Natural killer cell treated with Interleukin-12 subunit alpha and Interleukin-12 subunit beta and Interleukin-15 and Interleukin-18, amount 100 ng/mL, for 72 hours (primary cell): ENCODE data around the gene FREY1. TPM values are rescaled to one million over a fixed set of nuclear protein-coding genes. Genes with fewer than 3 reads are reported as not detected.

Source experiments
- ATAC-seq, 2 donors: fragments of 150-1000 bp; cut with Tn5 transposase in 1 of 2; sonication (Bioruptor Pico), chemical (Tn5 transposase) in 1 of 2; 2 replicates each; pipeline ENCODE4 v1.10.0; 2021
- DNase-seq: peaks from one replicate; pipeline ENCODE4 v3.0.0; 2022; ENCODE audit warnings: low spot score
- H3K27ac Mint-ChIP-seq, 2 donors: 1 replicate in 1 of 2; 2 replicates in 1 of 2; pipeline ENCODE4 v1.8.0; 2022; ENCODE audit warnings: mixed read lengths in 2 of 2, mild to moderate bottlenecking in 1 of 2, moderate library complexity in 1 of 2
- H3K27me3 Mint-ChIP-seq, 2 donors: 1 replicate in 1 of 2; 2 replicates in 1 of 2; pipeline ENCODE4 v1.8.0; 2022; ENCODE audit warnings: mixed read lengths in 2 of 2
- H3K36me3 Mint-ChIP-seq: one replicate; pipeline ENCODE4 v1.8.0; 2022; ENCODE audit warnings: mixed read lengths
- H3K4me1 Mint-ChIP-seq, 2 donors: 1 replicate in 1 of 2; 2 replicates in 1 of 2; pipeline ENCODE4 v1.8.0; 2022; ENCODE audit warnings: low read depth in 2 of 2, mixed read lengths in 2 of 2, mild to moderate bottlenecking in 1 of 2
- H3K4me3 Mint-ChIP-seq: one replicate; pipeline ENCODE4 v1.8.0; 2022; ENCODE audit warnings: mixed read lengths
- H3K9me3 Mint-ChIP-seq: 2 replicates; pipeline ENCODE4 v1.8.0; 2022; ENCODE audit warnings: mixed read lengths
- total RNA-seq, 2 donors: library from RNA; stranded (reverse); gene quantifications; one replicate each; pipeline ENCODE4 v1.2.3, GENCODE V29; 2022

The FREY1 gene
- total RNA-seq, 2 donors from 2014 or later = 4.2 to 4.9 TPM

DNA sequence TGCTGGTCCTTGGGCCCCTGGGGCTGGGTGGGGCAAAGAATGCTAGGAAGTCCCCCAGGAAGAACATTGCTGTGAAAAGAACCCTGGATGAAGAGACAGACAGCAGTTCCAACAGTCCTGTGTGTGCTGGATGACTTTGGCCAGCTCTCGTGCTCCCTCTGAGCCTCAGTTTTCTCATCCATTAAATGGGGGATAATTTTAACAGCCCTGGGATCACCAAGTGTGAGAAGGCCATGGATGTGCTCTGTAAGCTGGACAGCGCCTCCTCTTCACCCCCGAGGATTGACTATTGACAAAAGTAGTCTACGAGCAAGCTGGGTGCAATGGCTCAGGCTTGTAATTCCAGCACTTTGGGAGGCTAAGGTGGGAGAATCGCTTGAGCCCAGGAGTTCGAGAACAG is 17.9 kb upstream of the FREY1 start:
- H3K4me1 Mint-ChIP-seq = peaks cover 9 to 22% of the 10 kb centered on the region in 2 donors
- peaks cover 7 to 10% of the 10 kb centered on the region in 2 donors for H3K27me3 Mint-ChIP-seq
- H3K27ac Mint-ChIP-seq = no peak overlapping the region
- no peak overlapping the region for H3K4me3 Mint-ChIP-seq
- DNase-seq (no peak), ATAC-seq (no peak)
- H3K36me3 Mint-ChIP-seq = no peaks in the 10 kb centered on the region
- H3K9me3 Mint-ChIP-seq = no peaks in the 10 kb centered on the region

DNA sequence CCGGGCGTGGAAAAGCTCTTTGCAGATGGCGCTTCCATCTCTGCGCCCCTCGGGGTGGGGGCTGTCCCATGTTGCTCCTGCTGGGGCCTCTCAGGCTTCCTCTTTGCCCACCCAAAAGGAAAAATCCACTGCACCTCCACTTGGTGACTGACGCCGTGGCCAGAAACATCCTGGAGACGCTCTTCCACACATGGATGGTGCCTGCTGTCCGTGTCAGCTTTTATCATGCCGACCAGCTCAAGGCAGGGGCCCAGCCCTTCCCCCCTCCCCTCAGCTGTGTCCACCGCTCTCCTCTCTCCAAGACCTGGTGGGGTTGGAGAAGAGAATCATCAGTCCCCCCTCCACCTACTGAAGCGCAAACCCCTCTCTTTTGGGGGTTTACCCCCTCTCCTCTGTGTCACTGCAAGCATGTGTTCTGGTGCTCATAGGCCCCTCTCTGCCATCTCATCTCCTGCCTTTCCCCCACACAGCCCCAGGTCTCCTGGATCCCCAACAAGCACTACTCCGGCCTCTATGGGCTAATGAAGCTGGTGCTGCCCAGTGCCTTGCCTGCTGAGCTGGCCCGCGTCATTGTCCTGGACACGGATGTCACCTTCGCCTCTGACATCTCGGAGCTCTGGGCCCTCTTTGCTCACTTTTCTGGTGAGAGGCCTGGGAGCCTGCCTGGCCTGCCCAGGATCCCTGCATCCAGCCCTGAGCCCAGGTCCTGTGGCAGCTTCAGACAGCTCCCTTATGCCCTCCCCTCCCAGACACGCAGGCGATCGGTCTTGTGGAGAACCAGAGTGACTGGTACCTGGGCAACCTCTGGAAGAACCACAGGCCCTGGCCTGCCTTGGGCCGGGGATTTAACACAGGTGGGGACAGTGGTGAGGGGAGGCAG is 17.2 kb upstream of the FREY1 start:
- DNase-seq = no peak
- H3K27me3 Mint-ChIP-seq = peaks cover 7 to 10% of the 10 kb centered on the region in 2 donors
- peak overlapping the region; percentile 21 for H3K4me3 Mint-ChIP-seq
- no peak overlapping the region for H3K27ac Mint-ChIP-seq
- no peaks in the 10 kb centered on the region for H3K36me3 Mint-ChIP-seq
- H3K4me1 Mint-ChIP-seq = peaks cover 6 to 18% of the 10 kb centered on the region in 2 donors
- H3K9me3 Mint-ChIP-seq = no peaks in the 10 kb centered on the region
- ATAC-seq = no peak

DNA sequence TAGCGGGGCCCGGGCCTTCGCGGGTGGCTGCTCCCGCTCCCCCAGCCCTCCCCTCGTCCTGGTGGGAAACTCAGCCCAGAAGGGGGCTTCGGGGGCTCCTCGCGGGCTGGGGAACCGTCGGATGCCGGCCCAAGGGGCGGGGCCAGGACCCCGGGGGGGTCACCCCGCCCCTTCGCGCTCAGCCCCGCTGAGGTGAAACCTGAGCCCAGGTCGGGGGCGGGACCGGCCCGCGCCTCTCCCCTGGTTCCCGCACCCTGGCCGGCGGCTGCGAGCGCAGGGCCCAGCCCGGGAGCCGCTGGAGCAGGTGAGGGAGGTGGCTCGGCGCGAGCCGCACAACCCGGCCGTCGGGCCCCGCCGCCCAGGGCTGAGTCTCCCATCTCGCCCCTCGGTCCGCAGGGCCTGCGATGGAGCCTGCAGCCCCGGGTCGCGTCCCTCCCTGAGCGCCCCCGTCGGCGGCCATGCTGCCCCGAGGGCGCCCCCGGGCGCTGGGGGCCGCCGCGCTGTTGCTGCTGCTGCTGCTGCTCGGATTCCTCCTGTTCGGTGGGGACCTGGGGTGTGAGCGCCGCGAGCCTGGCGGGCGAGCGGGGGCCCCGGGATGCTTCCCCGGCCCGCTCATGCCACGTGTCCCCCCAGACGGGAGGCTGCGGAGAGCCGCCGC is 15.5 kb upstream of the FREY1 start, which contains the start of gene LARGE2:
Gene LARGE2 (plus strand): TSS at position 232 of the 658 bp plus-strand sequence. CDS start 227 bp downstream, at position 459.
- peaks cover 8 to 25% of the 10 kb centered on the region in 2 donors for H3K4me1 Mint-ChIP-seq
- peak within 1 kb of the TSS in 1 of 2 donors; percentile 68 for H3K27ac Mint-ChIP-seq
- H3K9me3 Mint-ChIP-seq = no peaks in the 10 kb centered on the region
- H3K27me3 Mint-ChIP-seq = peaks cover 7 to 10% of the 10 kb centered on the region in 2 donors
- DNase-seq (no peak), ATAC-seq (no peak)
- H3K36me3 Mint-ChIP-seq = no peaks in the 10 kb centered on the region
- H3K4me3 Mint-ChIP-seq = peak within 1 kb of the TSS; percentile 65

DNA sequence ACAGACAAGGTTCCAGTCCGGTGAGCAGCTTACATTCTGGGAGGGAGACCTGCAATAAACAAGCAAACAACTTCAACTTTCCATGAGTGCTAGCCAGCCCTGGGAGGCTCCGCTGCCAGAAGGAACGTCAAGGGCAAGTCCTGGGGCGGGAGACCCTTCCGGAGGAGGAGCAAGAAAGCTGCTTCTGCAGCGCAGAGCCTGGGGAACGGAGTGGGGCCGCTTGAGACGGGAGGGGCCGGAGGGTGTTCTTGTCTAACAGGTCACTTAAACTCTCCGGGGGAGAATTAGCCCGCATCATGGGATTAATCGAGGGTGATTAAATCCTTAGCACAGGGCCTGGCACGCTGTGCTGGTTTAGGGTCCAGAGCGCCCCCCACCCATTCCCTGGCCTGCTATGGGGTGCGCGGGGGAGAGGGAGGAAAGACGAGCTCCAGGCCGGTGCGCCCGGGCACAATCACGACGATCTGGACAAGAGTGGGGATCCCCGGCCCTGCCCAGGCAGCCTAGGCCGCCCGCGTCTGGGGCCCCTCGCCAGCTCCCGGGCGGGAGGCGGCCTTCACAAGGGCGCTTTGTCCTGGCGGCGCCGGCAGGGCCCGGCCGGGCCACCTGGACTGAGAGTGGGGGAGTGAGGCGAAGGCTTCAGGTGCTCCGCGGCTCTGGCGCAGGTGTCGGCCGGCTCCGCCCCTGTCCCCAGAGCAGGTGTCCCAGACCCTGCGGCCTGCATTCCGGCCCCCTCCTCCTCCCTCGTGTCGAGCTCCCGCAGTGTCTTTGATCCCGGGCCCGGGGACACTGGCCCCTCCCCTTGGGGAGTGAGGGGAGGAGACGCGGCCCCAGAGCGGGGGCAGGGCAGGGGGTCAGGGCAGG is 14.7 kb upstream of the FREY1 start:
- Mint-ChIP-seq H3K36me3 (no peaks in the 10 kb centered on the region), H3K27ac (peak overlapping the region in 1 of 2 donors; percentile 68), H3K9me3 (no peaks in the 10 kb centered on the region), H3K4me1 (peaks cover 4 to 24% of the 10 kb centered on the region in 2 donors), H3K27me3 (peaks cover 7 to 10% of the 10 kb centered on the region in 2 donors), H3K4me3 (peak overlapping the region; percentile 55)
- DNase-seq = peak; percentile 35
- ATAC-seq = no peak

DNA sequence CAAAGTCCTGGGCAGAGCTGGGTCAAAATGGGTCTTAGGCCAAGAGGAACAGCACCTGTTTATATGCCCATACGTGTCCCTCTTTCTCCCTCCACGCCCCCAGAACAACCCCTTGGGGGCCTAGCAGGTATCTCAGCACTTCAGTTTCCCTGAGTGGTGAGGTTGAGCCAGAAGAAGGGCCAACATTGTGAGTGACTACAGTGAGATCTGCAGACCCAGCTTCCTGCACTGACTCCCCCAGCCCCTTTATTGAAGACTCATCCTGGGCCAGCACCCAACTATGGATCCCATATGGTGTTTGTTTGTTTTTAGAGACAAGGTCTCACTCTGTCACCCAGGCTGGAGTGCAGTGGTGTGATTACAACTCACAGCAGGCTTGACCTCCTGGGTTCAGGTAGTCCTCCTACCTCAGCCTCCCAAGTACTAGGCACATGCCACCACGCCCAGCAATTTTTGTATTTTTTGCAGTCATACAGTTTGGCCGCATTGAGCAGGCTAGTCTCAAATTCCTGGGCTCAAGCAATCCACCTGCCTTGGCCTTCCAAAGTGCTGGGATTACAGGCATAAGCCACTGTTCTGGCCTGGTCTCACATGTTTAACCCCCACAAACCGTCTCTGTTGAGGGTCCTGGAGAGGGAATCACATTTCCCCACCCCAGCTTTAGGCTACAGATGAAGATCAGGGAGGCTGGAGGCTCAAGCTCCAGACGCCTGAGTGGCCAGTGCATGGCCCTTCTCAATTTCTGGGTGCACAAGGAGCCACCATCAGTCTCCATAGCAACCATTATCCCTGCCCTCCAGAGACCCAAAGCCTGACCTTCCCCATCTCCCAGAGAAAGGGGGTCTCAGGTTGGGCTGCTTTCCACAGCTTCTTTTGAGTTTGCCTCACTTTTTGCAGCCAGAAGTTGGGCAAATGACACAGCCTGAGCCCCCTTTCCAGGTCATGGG is 13.7 kb upstream of the FREY1 start:
- H3K27me3 Mint-ChIP-seq = peaks cover 7 to 10% of the 10 kb centered on the region in 2 donors
- no peaks in the 10 kb centered on the region for H3K36me3 Mint-ChIP-seq
- H3K9me3 Mint-ChIP-seq = no peaks in the 10 kb centered on the region
- peak overlapping the region in 1 of 2 donors; percentile 68 for H3K27ac Mint-ChIP-seq
- peak overlapping the region; percentile 55 for H3K4me3 Mint-ChIP-seq
- H3K4me1 Mint-ChIP-seq = peaks cover 11 to 32% of the 10 kb centered on the region in 2 donors
- ATAC-seq (no peak), DNase-seq (peak; percentile 28)

DNA sequence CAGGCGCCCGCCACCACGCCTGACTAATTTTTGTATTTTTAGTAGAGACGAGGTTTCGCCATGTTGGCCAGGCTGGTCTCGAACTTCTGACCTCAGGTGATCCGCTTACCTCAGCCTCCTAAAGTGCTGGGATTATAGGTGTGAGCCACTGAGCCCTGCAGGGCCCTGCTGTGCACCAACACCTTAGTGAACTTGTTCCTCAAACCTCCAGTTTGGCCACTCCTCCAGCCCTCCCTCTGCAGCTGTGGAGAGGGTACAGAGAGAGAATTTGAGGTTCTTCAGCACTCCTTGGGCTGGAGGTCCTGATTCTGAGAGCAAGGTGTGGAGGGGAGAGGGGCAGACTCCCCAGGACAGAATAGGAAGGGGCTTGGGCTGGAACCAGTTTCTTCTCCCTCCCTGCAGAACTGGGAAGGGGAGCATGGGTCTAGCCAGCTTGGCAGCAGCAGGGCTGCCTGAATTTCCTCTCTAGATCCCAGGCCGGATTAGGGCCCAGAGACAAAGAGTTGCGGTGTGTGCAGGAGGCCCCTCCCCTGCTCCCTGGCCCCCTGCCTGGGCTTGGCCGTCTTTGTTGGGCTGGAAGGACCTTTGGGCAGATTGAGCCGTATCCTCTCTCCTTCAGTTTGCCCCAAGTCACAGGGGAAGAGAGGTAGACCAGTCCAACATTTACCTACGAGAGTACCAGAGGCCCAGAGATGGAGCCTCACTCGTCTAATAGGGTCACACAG is 12.9 kb upstream of the FREY1 start:
- H3K4me3 Mint-ChIP-seq = peak overlapping the region; percentile 98
- H3K27me3 Mint-ChIP-seq = peaks cover 7 to 10% of the 10 kb centered on the region in 2 donors
- ATAC-seq = no peak
- H3K36me3 Mint-ChIP-seq = no peaks in the 10 kb centered on the region
- no peaks in the 10 kb centered on the region for H3K9me3 Mint-ChIP-seq
- peaks cover 11 to 35% of the 10 kb centered on the region in 2 donors for H3K4me1 Mint-ChIP-seq
- H3K27ac Mint-ChIP-seq = no peak overlapping the region
- DNase-seq = peak; percentile 49

DNA sequence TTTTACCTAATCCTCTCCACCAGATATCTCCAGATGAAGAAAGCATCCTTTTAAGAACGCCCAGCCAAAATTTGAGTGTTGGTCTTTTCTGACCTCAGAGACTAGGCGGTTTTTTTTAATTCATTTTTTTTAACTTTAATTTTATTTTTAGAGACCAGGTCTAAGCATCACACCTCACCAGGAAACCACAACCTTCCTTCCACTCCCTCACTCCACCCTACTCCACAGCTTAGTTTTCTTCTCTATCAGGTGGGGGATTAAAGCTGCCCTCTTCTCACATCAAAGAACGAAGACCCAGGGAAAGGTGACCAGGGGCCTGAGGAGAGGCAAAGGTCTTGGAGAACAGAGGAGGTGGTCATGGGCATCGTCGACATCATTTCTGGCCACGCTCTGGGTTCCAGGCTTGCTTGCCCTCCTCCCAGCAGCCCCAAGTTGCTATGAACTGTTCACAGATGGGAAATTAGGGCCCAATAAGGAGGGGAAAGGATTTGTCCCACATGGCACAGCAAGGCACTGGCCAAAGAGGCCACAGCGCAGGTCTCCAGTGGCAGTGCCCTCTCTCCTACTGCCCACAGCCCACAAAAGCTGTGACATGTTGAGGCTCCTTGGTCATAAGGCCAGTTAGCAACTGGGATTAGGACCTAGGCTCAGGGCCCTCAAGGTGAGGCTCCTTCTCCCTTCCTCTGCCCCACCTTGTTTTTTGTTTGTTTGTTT is 12.0 kb upstream of the FREY1 start:
- Mint-ChIP-seq H3K36me3 (no peaks in the 10 kb centered on the region), H3K27me3 (peaks cover 2 to 6% of the 10 kb centered on the region in 2 donors), H3K4me1 (peaks cover 11 to 31% of the 10 kb centered on the region in 2 donors), H3K27ac (peak overlapping the region; percentile 88 to 97), H3K4me3 (peak overlapping the region; percentile 98), H3K9me3 (no peaks in the 10 kb centered on the region)
- DNase-seq = peak; percentile 23
- no peak for ATAC-seq

DNA sequence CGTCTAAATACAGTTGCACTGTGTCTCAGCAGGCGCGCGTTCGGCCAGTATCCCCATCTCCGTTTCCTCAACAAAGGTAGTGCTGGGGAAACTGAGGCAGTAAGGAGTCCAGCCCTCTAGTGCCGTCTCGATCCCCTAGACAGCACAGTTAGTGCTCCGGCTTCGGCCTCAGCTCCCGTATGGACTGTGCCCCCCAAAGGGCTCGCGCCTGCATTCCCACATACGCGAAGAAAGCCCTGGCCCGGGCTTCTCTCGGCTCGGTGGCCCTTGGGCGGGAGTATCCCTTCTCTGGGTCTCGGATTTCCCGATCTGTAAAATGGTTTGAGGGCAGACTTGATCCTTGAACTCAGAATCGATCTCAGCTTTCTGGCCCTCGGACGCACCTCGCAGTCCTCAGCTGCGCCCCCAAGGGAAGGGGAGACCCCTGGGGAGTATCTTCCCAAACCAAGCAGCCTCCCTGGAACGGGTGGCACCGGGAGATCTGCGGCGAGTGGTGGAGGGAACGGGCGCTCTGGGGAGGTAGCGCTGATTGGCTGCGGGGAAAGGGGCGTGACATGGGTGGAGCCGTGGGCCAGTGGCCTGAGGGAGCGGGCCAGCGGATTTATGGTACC is 11.4 kb upstream of the FREY1 start:
- Mint-ChIP-seq H3K27ac (peak overlapping the region; percentile 88 to 97), H3K36me3 (no peaks in the 10 kb centered on the region), H3K27me3 (peaks cover 0 to 6% of the 10 kb centered on the region in 2 donors), H3K4me3 (peak overlapping the region; percentile 98), H3K4me1 (peaks cover 11 to 33% of the 10 kb centered on the region in 2 donors), H3K9me3 (no peaks in the 10 kb centered on the region)
- peak; percentile 60 to 72 for ATAC-seq
- DNase-seq = peak; percentile 86

DNA sequence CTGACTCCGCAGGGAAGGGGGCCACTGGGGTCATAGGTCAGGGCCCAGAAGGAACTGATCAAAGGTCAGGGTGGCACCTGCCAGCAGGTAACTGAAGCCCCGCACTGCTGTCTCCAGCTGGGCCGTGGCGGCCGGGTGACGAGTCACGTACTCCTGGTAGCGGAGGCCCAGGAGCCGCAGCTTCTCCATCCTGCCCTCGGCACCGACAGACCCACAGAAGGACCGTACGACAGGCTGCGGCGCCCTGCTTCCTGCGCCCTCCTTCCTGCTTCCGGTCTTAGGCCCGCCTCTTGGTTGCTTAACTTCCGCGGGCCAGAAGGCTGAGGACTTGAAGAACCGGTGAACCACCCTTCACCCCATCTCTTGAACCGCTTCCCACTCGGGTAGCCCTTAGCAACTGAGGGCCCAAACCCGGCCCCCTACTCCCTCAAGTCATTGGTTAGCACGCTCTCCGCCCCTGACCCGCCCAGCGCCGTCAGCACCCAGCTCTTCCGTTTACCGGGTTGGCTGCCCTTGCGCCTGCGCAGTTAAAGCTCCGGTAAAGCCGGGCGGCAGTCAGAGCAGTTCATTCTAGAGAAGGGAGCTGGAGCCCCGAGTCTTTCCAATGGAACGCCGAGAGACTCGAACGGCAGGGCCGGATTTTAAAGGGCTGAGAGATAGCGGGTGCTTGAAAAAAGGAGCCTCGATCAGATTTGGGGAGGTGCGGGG is 10.7 kb upstream of the FREY1 start, which contains the start of gene PEX16:
Gene PEX16 (minus strand): TSS at position 255 of the 708 bp plus-strand sequence. CDS start 66 bp downstream, at position 189.
- Mint-ChIP-seq H3K36me3 (no peaks in the 10 kb centered on the region), H3K4me3 (peak within 1 kb of the TSS; percentile 98), H3K27me3 (peaks cover 0 to 3% of the 10 kb centered on the region in 2 donors), H3K27ac (peak within 1 kb of the TSS; percentile 88 to 97), H3K9me3 (no peaks in the 10 kb centered on the region), H3K4me1 (peaks cover 11 to 30% of the 10 kb centered on the region in 2 donors)
- DNase-seq (peak; percentile 98), ATAC-seq (peak; percentile 95 to 96)

DNA sequence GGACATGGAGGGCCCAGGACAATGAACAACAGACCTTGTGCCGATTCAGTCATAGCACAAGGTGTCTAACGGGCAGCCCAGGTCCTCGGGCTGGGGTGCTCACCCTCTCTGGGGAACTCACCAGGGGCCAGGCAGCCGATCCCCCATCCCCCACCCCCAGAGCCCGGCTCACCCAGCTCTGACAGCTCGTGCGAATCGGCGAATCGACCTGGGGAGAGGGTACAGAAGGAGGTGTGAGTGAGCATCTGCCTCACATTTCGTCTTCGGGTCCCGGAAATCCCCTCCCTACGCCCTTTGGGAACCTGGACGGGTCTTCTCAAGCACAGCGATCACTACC is 10.2 kb upstream of the FREY1 start:
- peaks cover 0 to 3% of the 10 kb centered on the region in 2 donors for H3K27me3 Mint-ChIP-seq
- no peaks in the 10 kb centered on the region for H3K9me3 Mint-ChIP-seq
- H3K4me1 Mint-ChIP-seq = peaks cover 11 to 30% of the 10 kb centered on the region in 2 donors

DNA sequence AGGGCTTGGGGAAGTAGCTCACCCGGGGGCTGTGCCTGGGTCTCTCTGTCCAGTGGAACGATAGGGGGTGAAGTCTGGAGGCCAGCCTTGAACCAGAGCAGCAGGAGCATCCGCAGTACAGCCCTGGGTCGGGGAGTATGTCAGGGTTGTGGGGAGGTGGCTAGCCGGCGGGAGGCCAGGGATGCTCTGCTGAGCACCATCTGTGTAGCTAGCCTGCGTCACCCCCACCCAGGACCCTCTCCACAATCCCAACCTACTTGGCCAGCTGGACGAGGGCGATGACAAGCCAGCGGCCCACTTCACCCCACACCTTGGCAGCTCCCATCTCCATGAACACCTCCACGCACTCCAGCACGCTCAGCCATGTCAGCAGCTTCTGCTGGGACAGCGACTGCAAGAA is 8.4 kb upstream of the FREY1 start:
- no peak for DNase-seq
- Mint-ChIP-seq H3K27ac (peak overlapping the region in 1 of 2 donors; percentile 47), H3K9me3 (no peaks in the 10 kb centered on the region), H3K36me3 (no peaks in the 10 kb centered on the region), H3K27me3 (no peaks in the 10 kb centered on the region), H3K4me1 (peaks cover 11 to 26% of the 10 kb centered on the region in 2 donors), H3K4me3 (no peak overlapping the region)
- ATAC-seq = no peak

More for the DNA sequence above, 10.2 kb upstream of the FREY1 start:
- DNase-seq (no peak), ATAC-seq (no peak)
- H3K36me3 Mint-ChIP-seq = no peaks in the 10 kb centered on the region
- peak overlapping the region; percentile 98 for H3K4me3 Mint-ChIP-seq
- peak overlapping the region; percentile 88 to 97 for H3K27ac Mint-ChIP-seq
